Loucy (cell line): ENCODE measurements around the gene TMEM30B.

Source experiments
- CTCF ChIP-seq: fragments of 200-600 bp; sonication (generic); conservative IDR thresholded peaks from 2 replicates; pipeline ENCODE4 v1.5.1; 2014; ENCODE audit warnings: mild to moderate bottlenecking, antibody characterized with exemption, low read length
- EZH2phosphoT487 ChIP-seq: fragments of 200-600 bp; IDR thresholded peaks from 2 replicates; pipeline ENCODE4 v1.6.1; 2018; ENCODE audit warnings: antibody characterized with exemption, mild to moderate bottlenecking, moderate library complexity, borderline replicate concordance

DNA sequence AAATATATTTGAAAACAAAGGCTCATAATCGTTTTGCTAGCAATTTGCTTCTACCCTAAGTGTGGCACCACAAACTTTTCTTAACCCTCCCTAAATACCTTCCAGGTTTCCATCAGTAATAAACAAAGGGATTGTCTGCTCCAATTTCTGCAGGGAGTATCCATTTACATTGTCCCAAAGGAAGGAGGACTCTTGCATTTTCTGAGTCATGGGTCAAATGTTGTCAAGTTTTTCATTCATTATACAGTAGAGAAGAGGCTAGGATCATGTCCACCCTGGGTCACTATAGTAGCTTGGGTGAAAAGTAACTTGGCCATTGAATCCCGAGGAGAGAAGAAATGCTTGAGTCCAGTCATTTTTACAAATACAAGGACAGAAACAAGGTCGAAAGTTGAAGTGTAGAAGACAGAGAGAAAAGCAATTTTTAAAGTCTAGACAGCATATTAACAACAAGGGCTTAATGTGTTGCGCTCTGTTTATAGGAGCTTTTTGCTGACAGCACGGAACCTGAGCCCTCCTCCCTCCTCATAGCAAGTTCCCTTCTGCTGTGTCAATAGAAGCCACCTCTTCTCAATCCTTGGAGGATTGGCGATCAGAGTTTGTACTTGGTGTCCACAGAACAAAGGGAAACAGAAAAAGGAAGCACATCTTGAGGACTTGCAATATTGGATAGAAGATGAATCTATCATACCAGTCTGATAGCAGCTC is 53.1 kb downstream of the TMEM30B start:
- TF ChIP-seq CTCF, result no peak
- TF ChIP-seq EZH2phosphoT487, result no peak
